HepG2 (cell line): ENCODE results near the gene CYB5A. TPM values are rescaled to one million over a fixed set of nuclear protein-coding genes. Genes with fewer than 3 reads are reported as not detected.

Source experiments
- CBX5 ChIP-seq: sonication (generic); formaldehyde crosslinking; IDR thresholded peaks from 2 replicates; pipeline ENCODE4 v1.4.0; 2020; ENCODE audit warnings: missing genetic modification reagents, borderline replicate concordance
- CHCHD3 ChIP-seq: sonication (generic); formaldehyde crosslinking; IDR thresholded peaks from 2 replicates; pipeline ENCODE4 v1.8.0; 2022; ENCODE audit warnings: mild to moderate bottlenecking, missing genetic modification reagents, moderate library complexity
- GATA4 ChIP-seq: sonication (generic); IDR thresholded peaks from 2 replicates; pipeline ENCODE4 v1.6.1; 2016; ENCODE audit warnings: antibody characterized with exemption, low read depth, borderline replicate concordance
- HNRNPUL1 ChIP-seq: fragments of 200-400 bp; formaldehyde crosslinking; IDR thresholded peaks from 2 replicates; pipeline ENCODE4 v1.6.1; 2017; ENCODE audit warnings: low read depth, mild to moderate bottlenecking, low read length, moderate library complexity
- KLF6 ChIP-seq: IDR thresholded peaks from 2 replicates; pipeline ENCODE4 v1.8.0; 2016; ENCODE audit warnings: missing biosample characterization, missing genetic modification reagents
- LCORL ChIP-seq, 2 experiments: fragments of 450-650 bp in 1 of 2; sonication (generic) in 1 of 2; formaldehyde crosslinking in 1 of 2; IDR thresholded peaks; 2 replicates each; pipeline versions ENCODE4 v1.5.0 to v1.6.1; 2017 to 2020; ENCODE audit warnings: antibody characterized with exemption in 1 of 2, missing genetic modification reagents in 1 of 2
- PCBP1 ChIP-seq: fragments of 200-400 bp; formaldehyde crosslinking; IDR thresholded peaks from 2 replicates; pipeline ENCODE4 v1.6.1; 2017; ENCODE audit warnings: mild to moderate bottlenecking, low read depth, low read length, borderline replicate concordance
- RAD21 ChIP-seq: fragments of 450-650 bp; formaldehyde crosslinking; IDR thresholded peaks from 2 replicates; pipeline ENCODE4 v1.5.0; 2020; ENCODE audit warnings: mild to moderate bottlenecking
- RFX1 ChIP-seq: fragments of 450-650 bp; IDR thresholded peaks from 2 replicates; pipeline ENCODE4 v1.6.1; 2017
- RFX5 ChIP-seq: IDR thresholded peaks from 2 replicates; pipeline ENCODE4 v1.6.1; 2011; ENCODE audit warnings: low read depth, low read length, improper control_type of control experiment
- SMAD3 ChIP-seq: sonication (generic); formaldehyde crosslinking; IDR thresholded peaks from 2 replicates; pipeline ENCODE4 v1.4.0; 2020; ENCODE audit warnings: missing genetic modification reagents
- TOE1 ChIP-seq: sonication (generic); formaldehyde crosslinking; IDR thresholded peaks from 2 replicates; pipeline ENCODE4 v1.4.0; 2020; ENCODE audit warnings: mild to moderate bottlenecking, missing genetic modification reagents
- ZFP37 ChIP-seq: sonication (generic); formaldehyde crosslinking; IDR thresholded peaks from 2 replicates; pipeline ENCODE4 v1.4.0; 2020; ENCODE audit warnings: missing genetic modification reagents, borderline replicate concordance
- ZFP62 ChIP-seq: sonication (generic); formaldehyde crosslinking; IDR thresholded peaks from 2 replicates; pipeline ENCODE4 v1.4.0; 2020; ENCODE audit warnings: missing genetic modification reagents
- ZMYM3 ChIP-seq: sonication (generic); formaldehyde crosslinking; IDR thresholded peaks from 2 replicates; pipeline ENCODE4 v1.5.1; 2020; ENCODE audit warnings: mild to moderate bottlenecking, missing genetic modification reagents
- ZNF607 ChIP-seq: sonication (generic); formaldehyde crosslinking; IDR thresholded peaks from 2 replicates; pipeline ENCODE4 v1.5.1; 2020; ENCODE audit warnings: missing genetic modification reagents, mild to moderate bottlenecking, borderline replicate concordance
- polyA plus RNA-seq, 8 experiments: library from polyadenylated mRNA; depleted of rRNA in 3 of 8; stranded (reverse) in 7 of 8; unstranded in 1 of 8; fragments of >200 nt; fragmentation: Illumina TruSeq in 4 of 8; extraction: Trizol in 4 of 8; gene quantifications; 2 replicates each; pipeline versions ENCODE4 v1.2.1 to v1.2.3, GENCODE V29; 2011 to 2016; ENCODE audit warnings: low read depth in 4 of 8, missing spikeins in 1 of 8, mixed read lengths in 1 of 8; ENCODE audit not compliant: insufficient read depth in 1 of 8
- total RNA-seq, 5 experiments: library from RNA; depleted of rRNA; stranded (reverse); fragments of >200 nt; fragmentation: Illumina TruSeq; extraction: Trizol; gene quantifications; 2 replicates each; pipeline ENCODE4 v1.2.3, GENCODE V29; 2016; ENCODE audit warnings: low read depth in 1 of 5
- TF ChIP-seq, protein P1 (sequence below): sonication (generic); IDR thresholded peaks from 2 replicates; pipeline ENCODE4 v1.6.1; 2016; ENCODE audit warnings: low read depth, borderline replicate concordance
- TF ChIP-seq, protein P2 (sequence below): IDR thresholded peaks from 2 replicates; pipeline ENCODE4 v1.6.1; 2016
- TF ChIP-seq, protein P3 (sequence below): sonication (generic); formaldehyde crosslinking; IDR thresholded peaks from 2 replicates; pipeline ENCODE4 v1.5.1; 2020; ENCODE audit warnings: mild to moderate bottlenecking, moderate library complexity, missing genetic modification reagents
- TF ChIP-seq, protein P4 (sequence below): IDR thresholded peaks from 2 replicates; pipeline ENCODE4 v1.6.1; 2016; ENCODE audit warnings: missing compliant biosample characterization, missing genetic modification reagents, borderline replicate concordance
- TF ChIP-seq, protein P5 (sequence below): sonication (generic); formaldehyde crosslinking; IDR thresholded peaks from 2 replicates; pipeline ENCODE4 v1.5.0; 2020; ENCODE audit warnings: missing genetic modification reagents, mild to moderate bottlenecking, borderline replicate concordance
- TF ChIP-seq, protein P6 (sequence below): sonication (generic); formaldehyde crosslinking; IDR thresholded peaks from 2 replicates; pipeline ENCODE4 v1.8.1; 2023; ENCODE audit warnings: mild to moderate bottlenecking, missing genetic modification reagents

The CYB5A gene
- total and polyA plus RNA-seq, 2 of the 13 experiments (the other 11 are each of a cell fraction or from before 2014, with no cell fraction given): 215 to 356 TPM

DNA sequence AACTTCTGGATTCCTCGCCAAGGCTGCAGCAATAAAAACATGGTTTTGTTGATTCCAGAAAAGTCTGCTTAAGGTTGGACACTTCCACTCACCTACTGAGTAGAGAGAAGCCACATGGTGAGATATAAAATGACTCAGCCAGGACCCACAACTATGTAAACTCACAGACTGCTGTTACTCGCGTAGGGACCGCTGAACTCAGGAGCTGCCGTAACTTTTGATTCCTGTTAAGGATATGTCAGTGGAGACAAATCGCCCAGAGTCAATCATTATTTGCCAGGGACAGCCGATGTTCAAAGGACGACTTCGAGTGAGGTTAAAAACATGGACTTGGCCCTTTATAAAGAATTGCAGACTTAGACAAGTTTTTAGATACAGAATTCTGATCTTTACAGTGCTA, 25.6 kb downstream of the CYB5A start (continued):
- TF ChIP-seq, protein P1, sequence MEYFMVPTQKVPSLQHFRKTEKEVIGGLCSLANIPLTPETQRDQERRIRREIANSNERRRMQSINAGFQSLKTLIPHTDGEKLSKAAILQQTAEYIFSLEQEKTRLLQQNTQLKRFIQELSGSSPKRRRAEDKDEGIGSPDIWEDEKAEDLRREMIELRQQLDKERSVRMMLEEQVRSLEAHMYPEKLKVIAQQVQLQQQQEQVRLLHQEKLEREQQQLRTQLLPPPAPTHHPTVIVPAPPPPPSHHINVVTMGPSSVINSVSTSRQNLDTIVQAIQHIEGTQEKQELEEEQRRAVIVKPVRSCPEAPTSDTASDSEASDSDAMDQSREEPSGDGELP: no peak; the same call in 1 of the 2 replicates
- no peak for TF ChIP-seq PCBP1
- TF ChIP-seq LCORL (IDR thresholded peaks at IDR 0.05): no peak
- no peak; the same call in 1 of the 2 replicates for TF ChIP-seq LCORL (CRISPR knock-in tag; IDR thresholded peaks at IDR 0.05)
- TF ChIP-seq ZNF607: no peak
- no peak for TF ChIP-seq RFX5
- peak; percentile 51; the same call in 1 of the 2 replicates for TF ChIP-seq ZMYM3
- no peak for TF ChIP-seq ZFP37
- TF ChIP-seq, protein P2, sequence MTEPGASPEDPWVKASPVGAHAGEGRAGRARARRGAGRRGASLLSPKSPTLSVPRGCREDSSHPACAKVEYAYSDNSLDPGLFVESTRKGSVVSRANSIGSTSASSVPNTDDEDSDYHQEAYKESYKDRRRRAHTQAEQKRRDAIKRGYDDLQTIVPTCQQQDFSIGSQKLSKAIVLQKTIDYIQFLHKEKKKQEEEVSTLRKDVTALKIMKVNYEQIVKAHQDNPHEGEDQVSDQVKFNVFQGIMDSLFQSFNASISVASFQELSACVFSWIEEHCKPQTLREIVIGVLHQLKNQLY (CRISPR knock-in tag): 0 out of 2 replicates have a peak, but pooled peaks have one; percentile 8
- TF ChIP-seq GATA4: no peak
- TF ChIP-seq CHCHD3 (CRISPR knock-in tag): no peak
- TF ChIP-seq, protein P3, sequence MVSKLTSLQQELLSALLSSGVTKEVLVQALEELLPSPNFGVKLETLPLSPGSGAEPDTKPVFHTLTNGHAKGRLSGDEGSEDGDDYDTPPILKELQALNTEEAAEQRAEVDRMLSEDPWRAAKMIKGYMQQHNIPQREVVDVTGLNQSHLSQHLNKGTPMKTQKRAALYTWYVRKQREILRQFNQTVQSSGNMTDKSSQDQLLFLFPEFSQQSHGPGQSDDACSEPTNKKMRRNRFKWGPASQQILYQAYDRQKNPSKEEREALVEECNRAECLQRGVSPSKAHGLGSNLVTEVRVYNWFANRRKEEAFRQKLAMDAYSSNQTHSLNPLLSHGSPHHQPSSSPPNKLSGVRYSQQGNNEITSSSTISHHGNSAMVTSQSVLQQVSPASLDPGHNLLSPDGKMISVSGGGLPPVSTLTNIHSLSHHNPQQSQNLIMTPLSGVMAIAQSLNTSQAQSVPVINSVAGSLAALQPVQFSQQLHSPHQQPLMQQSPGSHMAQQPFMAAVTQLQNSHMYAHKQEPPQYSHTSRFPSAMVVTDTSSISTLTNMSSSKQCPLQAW: peak; percentile 65
- TF ChIP-seq, protein P4, sequence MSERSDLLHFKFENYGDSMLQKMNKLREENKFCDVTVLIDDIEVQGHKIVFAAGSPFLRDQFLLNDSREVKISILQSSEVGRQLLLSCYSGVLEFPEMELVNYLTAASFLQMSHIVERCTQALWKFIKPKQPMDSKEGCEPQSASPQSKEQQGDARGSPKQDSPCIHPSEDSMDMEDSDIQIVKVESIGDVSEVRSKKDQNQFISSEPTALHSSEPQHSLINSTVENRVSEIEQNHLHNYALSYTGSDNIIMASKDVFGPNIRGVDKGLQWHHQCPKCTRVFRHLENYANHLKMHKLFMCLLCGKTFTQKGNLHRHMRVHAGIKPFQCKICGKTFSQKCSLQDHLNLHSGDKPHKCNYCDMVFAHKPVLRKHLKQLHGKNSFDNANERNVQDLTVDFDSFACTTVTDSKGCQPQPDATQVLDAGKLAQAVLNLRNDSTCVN: no peak
- TF ChIP-seq HNRNPUL1: no peak
- no peak for TF ChIP-seq ZFP62 (CRISPR knock-in tag)
- TF ChIP-seq SMAD3 (CRISPR knock-in tag): no peak
- TF ChIP-seq, protein P5, sequence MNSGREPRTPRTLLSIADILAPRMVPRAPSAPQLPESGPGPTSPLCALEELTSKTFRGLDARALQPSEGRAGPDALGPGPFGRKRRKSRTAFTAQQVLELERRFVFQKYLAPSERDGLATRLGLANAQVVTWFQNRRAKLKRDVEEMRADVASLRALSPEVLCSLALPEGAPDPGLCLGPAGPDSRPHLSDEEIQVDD (CRISPR knock-in tag): no peak
- TF ChIP-seq CBX5 (CRISPR knock-in tag): no peak
- no peak for TF ChIP-seq KLF6 (CRISPR knock-in tag)
- TF ChIP-seq RAD21 (CRISPR knock-in tag): no peak
- TF ChIP-seq RFX1: no peak
- TF ChIP-seq TOE1: no peak
- TF ChIP-seq, protein P6, sequence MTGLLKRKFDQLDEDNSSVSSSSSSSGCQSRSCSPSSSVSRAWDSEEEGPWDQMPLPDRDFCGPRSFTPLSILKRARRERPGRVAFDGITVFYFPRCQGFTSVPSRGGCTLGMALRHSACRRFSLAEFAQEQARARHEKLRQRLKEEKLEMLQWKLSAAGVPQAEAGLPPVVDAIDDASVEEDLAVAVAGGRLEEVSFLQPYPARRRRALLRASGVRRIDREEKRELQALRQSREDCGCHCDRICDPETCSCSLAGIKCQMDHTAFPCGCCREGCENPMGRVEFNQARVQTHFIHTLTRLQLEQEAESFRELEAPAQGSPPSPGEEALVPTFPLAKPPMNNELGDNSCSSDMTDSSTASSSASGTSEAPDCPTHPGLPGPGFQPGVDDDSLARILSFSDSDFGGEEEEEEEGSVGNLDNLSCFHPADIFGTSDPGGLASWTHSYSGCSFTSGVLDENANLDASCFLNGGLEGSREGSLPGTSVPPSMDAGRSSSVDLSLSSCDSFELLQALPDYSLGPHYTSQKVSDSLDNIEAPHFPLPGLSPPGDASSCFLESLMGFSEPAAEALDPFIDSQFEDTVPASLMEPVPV: no peak
